GM12878 (cell line): ENCODE results near the gene ABCB8.

Experiments
- CEBPZ ChIP-seq: fragments of 150-350 bp; IDR thresholded peaks from 2 replicates; pipeline ENCODE4 v1.6.1; 2016; ENCODE audit warnings: low read depth, low read length
- CTCF ChIP-seq, 3 experiments: IDR thresholded peaks in 2 of 3; conservative IDR thresholded peaks in 1 of 3; 2 replicates each; pipeline ENCODE4 v1.5.1; 2011; ENCODE audit warnings: low read depth in 3 of 3, low read length in 3 of 3, mild to moderate bottlenecking in 3 of 3, control low read depth in 2 of 3, moderate library complexity in 2 of 3, inconsistent platforms in 1 of 3, mixed read lengths in 1 of 3; ENCODE audit not compliant: control insufficient read depth in 2 of 3, insufficient read depth in 1 of 3; ENCODE audit errors: extremely low read depth in 1 of 3
- MXI1 ChIP-seq: fragments of 150-350 bp; IDR thresholded peaks from 2 replicates; pipeline ENCODE4 v1.6.1; 2011; ENCODE audit warnings: low read depth, mild to moderate bottlenecking, inconsistent platforms, low read length, improper control_type of control experiment
- POLR2A ChIP-seq: IDR thresholded peaks from 2 replicates; pipeline ENCODE4 v1.6.1; 2011; ENCODE audit warnings: low read depth, mild to moderate bottlenecking, low read length
- TCF7 ChIP-seq: IDR thresholded peaks from 2 replicates; pipeline ENCODE4 v1.6.1; 2014; ENCODE audit warnings: antibody characterized with exemption, borderline replicate concordance

GRCh38 chr7:151033864-151034249, 5.6 kb downstream of the ABCB8 start:
- TF ChIP-seq MXI1 (no peak), POLR2A (no peak), TCF7 (no peak), CTCF (IDR thresholded peaks at IDR 0.05 in 2 of 3, conservative IDR thresholded peaks at IDR 0.05 in 1 of 3; ENCODE audit: control insufficient read depth in 2 of 3, extremely low read depth in 1 of 3, insufficient read depth in 1 of 3, low read depth in 3 of 3, low read length in 3 of 3) (no peak), CEBPZ (no peak)
